SKM-1 treated with dmso at 0.1 percent for 144 hours (cell line): ENCODE measurements around the gene LPP.

ENCODE experiments used
- DNase-seq: peaks from one replicate; lab custom pipeline; 2025; ENCODE audit not compliant: unreplicated experiment; lab: John Stamatoyannopoulos, UW

LPP gene

DNA sequence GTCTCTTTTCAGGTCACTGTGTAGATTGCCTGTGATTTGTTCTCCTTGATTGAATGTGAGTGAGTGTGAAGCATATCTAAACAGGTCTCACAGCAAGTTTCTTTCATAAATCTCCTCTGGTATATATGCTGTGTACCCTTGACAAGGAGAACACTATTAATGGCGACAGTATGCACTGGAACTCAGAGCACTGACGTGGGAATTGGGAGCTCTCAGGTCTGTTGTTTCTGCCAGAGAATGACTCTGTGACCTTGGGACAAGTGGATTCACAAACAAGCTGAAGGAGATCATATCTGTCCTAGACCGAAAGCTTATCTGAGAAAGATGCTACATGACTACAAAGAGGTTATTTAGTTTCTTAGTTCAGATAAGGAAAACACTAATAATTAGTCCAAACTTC, 691.6 kb downstream of the LPP start:
- DNase-seq: no peak

DNA sequence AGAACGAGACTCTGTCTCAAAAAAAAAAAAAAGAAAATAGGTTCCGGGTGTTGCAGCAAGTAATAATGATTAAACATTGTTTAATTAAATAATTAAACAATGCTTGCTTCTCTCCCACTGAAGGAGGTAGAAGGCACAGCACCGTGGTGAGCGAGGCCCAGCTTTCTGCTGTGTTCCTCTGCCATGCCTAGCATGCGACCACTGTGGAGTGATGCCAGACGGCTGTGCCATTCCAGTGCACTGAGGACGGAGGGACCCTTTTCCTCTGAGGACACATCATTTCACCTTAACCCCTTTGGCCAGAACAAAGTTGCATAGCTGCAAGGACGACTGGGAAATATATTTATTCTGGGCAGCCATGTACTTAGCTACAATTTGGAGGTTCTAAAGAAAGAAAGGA, 695.0 kb downstream of the LPP start:
- no peak for DNase-seq

DNA sequence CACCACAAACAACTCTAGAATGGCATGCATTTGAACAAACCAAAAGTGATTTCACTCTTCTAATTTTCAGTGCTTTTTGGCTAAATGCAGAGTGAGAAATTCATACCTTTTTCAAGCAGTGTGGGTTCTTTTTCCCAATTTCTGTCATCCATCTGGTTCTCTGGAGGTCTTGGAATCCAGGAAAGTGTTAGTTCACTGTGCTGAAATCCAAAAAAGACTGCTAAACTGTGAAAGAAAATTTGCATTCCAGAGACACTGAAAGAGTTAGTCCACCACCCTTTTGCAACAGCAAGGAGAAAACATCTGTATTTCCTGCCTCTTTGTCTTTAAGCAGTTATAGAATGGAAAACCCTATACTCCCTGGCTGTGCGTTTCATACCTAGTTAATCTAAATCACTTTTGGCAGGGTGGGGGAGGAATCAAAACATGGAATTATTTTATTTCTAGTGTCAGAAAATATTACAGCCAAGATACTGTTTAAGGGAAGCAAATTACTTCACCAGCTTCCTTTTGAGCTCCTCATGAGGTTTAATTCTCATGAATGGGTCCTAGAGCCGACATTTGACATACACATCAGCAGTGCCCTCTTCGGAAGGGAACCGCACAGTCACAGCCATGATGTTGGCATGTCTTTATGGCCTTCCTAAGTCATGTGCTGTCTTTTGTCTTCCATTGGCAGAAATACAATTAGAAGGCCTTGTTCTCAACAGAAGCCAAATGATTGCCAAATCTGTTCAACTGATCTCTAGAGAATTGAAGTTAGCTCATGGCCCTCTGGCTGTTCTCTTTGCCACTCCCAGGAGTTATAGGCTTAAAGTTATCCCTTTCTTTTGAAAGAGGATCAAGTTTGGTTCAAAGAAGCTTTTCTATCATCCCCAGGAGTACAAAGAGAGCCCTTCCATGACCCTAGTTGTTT, 700.2 kb downstream of the LPP start:
- DNase-seq: no peak

DNA sequence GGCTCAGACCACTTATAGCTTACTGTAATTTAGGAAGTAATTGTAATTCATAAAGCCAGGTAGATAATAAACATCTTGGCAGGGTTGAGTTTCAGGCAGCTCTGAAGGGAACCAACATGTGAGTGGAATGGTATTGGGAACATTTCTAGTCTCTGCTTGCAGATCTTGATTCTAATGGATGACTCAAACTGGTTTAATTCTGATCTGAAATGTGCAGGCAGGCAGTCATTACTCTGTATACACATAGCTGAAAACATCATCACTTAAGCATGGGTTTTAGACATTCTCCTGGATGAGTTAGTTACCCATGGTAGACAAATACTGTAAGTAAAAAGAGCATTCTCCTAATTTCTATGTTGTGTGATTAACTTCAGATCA, 700.8 kb downstream of the LPP start:
- DNase-seq: no peak

DNA sequence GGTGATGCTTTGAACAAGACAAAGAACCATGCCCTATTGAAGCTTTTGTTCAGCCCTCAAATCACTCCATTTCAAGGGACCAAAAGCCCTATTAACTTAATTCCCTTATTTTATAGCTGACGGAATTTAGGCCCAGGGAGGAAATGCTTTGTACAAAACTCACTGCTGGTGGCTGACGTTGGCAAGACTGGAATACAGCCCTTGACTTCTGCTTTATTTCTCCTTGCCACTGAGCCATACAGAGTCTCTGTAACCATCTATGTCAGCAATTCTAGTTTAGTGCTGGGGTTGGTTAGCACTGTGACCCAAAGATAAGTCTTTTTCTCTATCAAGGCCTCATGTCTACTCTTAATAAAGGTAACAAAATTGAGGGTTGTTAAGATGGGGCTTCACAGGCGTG, 701.7 kb downstream of the LPP start:
- no peak for DNase-seq

DNA sequence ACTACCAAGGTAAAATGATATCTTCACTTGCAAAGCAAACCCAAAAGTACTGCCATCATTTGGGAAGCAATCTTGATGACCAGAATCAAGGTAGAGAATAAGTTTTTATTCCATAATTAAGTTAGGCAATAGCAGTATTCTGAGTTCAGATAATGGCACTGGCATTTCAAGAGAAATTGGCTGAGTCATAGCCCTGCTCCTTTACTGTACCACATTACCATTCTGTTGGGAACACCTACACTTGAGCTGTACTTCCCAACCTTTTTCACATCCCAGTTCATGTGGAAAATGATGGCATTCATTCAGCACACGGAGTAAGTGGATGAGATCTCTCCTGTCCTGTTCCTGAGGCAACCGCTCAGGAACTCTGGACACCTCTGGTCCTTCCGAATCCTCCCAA, 706.2 kb downstream of the LPP start:
- no peak for DNase-seq

DNA sequence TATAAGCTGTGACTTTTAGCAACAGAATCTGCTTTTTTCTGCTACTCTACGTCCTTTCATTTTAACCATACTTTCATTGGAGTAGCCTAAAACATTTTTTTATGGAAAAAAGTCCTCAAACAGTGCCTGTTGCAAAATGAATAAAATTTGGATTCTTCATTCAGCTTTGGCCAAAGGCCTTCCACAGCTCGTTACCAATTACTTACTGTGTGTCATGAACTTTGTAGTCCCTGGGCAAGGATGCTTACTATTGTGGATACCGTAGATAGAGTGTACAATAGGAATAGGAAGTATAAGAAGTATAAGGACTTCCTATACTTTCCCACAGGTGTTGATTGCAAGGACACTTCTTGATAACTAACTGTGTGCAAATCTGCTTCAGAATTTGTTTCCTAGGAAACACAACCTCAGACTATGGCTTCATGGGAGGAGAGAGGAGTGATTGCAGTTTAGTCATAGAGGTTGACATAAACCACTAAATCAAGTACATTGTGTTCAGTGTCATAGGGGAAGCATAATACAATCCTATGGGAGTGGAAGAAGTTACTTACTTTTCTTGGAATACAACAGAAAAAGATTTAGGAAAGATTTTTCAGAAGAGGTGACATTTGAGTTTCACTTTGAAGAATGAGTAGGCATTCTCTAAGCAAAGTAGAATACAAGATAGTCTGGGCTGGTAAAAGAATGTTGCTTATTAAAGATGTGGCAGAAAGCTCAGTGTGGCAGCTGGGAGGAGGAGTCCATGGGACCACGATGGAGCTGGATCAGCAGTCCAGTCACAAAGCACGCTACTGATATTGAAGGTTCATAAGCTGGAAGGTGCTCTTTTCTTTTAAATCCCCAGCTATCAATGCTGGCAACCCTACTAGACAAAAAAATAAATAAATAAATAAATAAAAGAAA, 708.1 kb downstream of the LPP start:
- no peak for DNase-seq

DNA sequence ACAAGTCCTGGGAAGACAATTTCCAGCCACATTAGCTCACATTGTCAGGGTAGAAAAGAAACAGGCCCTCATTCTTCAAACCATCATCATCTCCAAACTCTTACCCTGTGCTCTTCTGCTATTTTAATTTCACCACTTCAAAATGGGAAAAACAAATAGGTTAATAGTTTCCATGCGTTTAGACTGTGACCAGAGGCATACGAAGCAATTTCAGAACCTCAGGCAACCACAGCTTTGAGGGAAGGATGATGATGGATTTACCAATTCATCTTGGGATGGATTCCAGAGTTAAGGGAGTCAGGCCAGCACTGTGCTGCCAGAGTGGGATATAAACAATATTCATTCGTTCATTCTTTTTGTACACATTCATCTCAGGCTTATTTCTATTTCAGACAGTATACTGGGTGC, 710.0 kb downstream of the LPP start:
- no peak for DNase-seq

DNA sequence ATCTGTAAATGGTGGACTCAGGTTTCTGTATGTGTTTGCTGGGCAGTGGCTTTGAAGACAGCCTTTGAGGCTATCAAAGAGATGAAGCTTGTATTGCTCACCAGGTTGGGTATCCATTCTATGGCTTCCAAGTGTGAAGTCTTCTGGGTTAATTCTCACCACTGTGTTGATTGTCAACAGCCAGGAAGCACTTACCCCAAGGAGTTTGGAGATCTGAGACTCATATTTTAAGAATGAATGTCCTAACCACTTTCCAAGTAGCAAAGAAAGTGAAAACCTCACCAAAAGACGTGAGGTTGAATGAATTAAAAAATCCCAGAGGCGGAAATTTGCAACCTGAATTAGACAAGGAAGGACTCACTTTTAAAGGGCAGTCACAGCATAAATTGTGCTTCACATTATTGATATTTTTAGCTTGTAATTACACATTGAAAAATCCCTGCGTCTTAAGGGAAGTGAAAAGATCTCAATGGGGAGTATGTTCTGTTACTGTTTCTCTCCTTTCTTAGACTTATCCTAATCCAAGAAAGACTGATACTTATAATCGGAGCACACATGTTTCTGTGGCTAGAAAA, 713.8 kb downstream of the LPP start:
- DNase-seq: no peak

DNA sequence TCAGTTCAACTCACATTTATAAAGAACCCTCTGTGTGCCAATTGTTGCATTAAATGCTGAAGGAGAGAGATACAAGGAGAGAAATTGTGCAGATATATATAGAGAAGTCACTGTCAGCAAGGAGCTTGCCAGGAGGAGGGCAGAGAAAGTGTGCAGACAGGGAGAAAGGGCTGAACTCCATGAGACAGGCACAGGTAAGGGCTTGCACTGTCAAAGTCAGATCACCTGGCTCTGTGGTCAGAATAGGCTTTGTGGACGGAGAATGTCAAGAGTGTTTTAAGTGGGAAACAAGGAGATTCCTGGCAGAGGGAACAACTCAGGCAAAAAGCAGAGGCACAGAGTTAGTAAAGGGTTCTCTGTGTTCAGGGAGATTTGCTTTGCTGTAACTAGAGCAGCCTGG, 714.8 kb downstream of the LPP start:
- no peak for DNase-seq

DNA sequence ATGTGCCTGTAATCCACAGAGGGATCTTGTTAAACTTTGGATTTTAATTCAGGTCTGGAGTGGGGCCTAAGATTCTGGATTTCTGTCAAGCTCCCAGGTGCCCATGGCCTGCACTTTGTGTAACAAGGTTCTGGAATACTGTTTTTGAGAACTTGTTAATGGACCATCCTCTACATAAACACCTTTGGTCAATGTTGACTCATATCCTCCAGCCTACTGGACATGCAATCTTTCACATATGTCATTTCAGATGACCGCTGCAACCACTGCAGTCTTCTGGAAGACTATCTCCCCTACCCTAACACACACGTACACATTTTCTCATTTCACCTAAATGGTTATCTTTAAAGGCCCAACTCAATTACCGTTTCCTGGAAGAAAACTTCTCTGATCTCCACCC, 715.7 kb downstream of the LPP start:
- DNase-seq: no peak

DNA sequence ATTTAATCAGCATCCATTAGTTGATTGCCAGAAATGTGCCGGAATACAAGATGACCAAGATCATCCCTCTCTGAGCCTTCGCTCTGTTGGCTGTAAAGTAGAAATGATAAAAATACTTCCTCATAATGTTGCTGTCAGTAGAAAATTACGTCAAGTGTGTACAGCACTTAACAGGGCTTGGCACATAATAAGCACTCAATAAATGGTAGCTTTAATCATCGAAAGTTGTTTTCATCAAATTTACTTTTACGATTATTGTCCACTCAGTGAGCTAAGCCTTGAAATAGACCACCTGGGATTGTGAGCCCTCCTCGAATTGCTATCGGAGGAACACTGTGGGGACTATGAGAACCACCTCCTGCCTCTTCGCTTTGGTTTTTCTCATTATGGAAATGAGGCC, 716.5 kb downstream of the LPP start:
- no peak for DNase-seq

DNA sequence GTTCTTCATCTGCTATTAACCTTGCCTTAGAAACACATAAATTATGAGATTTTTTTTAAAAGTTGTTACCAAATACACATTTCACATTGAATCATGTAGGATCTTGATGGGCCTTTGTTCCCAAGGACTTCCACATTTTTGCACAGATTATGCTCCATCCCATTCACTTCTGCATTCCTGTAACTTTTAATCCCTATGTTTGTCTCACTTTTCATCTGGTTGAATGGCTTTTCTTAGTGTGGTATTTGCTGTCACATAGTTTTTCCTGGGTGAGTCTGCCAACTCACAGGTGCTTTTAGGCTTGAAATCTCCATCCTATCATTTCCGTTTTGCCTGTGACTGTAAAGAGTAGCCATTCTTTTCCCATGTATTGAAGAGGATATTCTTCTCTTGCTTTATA, 720.6 kb downstream of the LPP start:
- DNase-seq: no peak

DNA sequence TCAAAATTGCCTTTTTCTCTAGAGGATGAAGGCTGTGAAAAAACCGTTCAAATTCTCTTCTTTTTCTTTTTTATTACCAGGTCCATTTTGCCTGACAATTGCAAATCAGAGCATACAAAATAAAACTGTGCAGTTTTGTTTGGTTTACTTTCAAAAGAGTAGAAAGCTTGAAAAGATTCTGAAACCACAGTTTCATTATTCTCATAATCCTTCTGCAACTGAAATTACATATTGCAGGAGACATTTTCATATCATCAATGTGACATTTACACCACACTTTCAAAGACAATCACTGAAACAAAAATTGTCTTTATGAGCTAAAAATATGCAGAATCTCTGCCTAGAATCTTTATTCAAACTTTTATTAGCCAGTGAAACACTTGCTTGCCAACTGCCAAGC, 721.5 kb downstream of the LPP start:
- no peak for DNase-seq

DNA sequence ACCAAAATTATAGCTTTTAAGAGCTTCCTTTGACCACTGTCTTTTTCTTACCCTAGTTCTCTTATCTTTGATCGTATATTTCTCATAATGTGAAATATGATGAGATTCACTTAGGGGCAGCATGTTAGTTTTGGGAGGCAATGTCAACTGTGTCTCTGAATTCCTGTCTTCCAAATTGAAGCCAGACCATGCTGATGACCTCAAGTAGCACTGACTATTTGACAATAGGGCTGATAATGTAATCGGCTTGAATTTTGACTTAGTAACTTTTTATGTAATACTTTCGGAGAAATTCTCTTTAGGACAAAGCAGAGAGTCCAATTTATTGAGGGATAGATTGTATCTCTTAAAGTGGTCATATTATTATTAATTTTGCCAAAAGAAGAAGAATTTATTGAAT, 722.4 kb downstream of the LPP start:
- DNase-seq: no peak

DNA sequence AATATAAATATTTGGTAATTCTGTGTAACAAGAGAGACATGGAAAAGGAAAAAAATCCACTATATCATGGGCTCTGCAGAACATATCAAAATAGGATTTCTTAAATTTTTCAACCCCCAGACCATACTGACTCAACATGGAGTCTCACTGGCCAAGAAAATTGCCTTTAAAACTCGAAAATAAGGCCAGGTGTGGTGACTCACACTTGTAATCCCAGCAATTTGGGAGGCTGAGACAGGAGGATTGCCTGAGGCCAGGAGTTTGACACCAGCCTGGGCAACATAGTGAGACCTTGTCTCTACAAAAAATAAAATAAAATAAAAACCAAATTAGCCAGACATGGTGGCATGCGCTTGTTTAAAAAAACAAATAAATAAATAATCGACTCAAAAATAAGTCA, 723.4 kb downstream of the LPP start:
- no peak for DNase-seq

DNA sequence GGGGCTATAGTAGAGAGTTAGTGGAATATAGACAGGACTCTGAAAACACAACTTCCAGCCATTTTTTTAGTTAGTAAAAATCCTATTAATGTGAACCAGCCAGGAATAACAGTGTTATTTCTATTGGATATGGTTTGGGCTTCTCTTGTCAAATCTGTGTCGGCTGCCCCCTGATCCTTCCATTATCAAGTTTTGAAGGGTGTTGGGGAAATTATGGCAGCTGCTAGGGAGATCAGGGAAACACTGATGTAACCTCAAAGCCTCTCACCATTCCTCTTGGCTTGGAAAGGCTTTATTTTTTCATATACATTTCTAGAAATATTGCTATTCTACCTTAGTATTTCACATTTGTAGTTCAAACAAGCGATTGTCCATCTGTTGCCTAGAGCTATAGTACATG, 724.1 kb downstream of the LPP start:
- DNase-seq: no peak

DNA sequence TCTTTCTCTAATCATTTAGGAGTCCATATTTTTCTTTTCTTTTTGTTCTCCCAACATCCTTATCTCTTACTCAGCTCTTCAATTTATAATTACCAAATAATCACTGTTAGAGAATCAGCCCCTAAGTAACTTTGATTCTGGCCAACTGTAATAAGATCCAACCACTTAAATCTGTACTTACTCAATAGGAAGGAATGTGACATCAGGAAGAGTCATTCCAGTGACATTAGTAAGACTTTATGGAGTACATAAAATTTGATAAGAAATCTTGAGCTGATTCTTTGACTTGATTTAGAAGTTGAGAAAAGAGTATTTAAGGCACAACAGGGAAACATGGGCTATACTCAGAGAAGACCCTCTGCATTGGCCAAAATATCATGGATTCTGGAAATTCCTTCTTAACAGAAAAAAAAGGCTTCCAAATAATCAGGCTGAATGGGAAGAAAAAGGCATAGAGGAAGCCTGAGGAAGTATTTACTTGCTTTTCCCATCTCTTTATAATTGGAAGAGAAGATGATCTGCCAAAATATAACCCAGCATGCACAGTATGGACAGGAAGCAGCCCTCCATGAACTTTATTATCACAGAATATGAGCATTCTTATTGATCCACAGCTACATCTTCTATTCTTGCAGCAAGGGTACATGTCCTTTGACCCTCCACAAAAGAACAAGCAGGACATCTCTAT, 728.1 kb downstream of the LPP start:
- no peak for DNase-seq

DNA sequence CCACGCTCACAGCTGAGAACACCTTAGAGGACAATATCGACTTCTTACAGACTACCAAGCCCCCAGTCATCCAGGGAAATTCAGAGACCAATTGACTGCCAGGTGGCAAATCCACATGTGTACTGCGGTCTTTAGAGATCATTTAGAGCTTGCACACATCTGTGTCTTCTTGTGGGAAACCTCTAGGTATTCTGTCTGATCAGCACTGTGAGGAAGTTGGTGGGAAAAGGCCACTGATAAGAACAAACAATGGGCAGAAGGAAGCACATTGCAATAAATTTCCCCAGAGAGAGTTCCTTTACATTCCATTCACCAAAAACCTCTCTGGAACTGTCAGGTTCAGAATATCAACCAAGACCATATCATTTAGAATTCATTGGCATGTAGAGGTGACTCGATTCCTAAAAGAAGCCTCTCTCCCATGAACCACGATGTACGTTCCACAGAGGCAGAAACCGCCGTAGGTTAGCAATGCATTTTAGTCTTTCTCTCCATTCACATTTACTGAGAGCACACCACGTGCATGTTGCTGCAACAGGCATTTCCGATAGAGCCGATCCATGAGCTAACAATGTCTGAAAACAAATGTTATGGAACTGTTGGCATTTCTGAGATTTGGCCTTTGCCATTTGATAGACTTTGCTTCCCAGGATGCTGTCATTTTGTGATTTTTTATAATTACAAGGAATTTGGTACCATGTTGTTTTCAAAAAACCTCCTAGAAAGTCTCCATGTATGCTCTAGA, 730.5 kb downstream of the LPP start:
- no peak for DNase-seq

DNA sequence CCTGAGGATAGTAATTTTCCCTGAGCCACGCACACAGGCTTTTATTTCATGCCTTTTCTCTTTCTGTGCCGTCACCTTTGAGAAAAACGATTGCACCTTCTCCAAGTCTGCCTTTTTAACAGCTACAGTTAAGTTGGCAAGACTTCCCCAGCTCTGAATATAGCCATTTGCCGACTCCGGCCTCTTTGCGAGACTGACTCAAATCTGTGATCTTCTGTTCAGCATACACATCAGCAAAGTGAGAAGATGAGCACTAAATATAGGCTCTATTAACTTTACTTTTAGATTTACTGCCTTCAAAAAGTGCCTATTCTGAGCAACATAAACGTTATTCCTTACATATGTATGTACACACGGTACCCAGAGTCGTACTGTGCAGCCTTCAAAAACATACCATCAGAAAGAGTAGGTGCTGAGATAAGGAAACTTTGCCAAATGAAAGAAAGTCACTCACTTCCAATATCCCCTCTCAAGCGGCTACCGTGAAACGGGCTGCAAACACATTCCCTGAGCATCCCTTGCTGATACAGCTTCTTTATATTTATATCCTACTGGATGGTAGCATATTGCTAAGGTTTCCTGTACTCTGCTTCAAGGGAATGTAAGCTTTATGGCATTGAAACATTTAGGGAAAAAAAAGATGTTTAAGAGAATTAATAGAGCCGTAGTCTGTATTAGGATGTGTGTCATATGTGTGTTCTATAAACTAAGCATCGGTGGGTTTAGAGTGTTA, 734.5 kb downstream of the LPP start:
- DNase-seq: no peak
